GM18526 (cell line): ENCODE results near the gene EBPL.

Source experiments
- POLR2A ChIP-seq: IDR thresholded peaks from 3 replicates; pipeline ENCODE4 v1.6.1; 2011; ENCODE audit not compliant: insufficient read length; ENCODE audit errors: extremely low read depth

Gene EBPL

GRCh38 chr13:49690995-49691784, at the start of gene EBPL:
TSS of gene EBPL (minus strand) at chr13:49691486. CDS start at chr13:49691424, 62 bp downstream.
- peak; percentile 69 for TF ChIP-seq POLR2A

GRCh38 chr13:49740870-49741269, 49.6 kb upstream of the EBPL start:
- no peak for TF ChIP-seq POLR2A

- no peak for TF ChIP-seq POLR2A
Measured at GRCh38 chr13:49739498-49740187, 48.4 kb upstream of the EBPL start.

GRCh38 chr13:49733181-49733951, 42.1 kb upstream of the EBPL start:
- TF ChIP-seq POLR2A, result no peak

GRCh38 chr13:49731766-49732165, 40.5 kb upstream of the EBPL start:
- no peak for TF ChIP-seq POLR2A

- TF ChIP-seq POLR2A, result no peak
Measured at GRCh38 chr13:49716615-49717014, 25.3 kb upstream of the EBPL start.

- TF ChIP-seq POLR2A, result no peak
Measured at GRCh38 chr13:49714757-49715156, 23.5 kb upstream of the EBPL start.

GRCh38 chr13:49711218-49711863, 20.1 kb upstream of the EBPL start:
- no peak for TF ChIP-seq POLR2A

GRCh38 chr13:49701491-49701890, 10.2 kb upstream of the EBPL start:
- TF ChIP-seq POLR2A, result no peak

- TF ChIP-seq POLR2A, result no peak
Measured at GRCh38 chr13:49697468-49697867, 6.2 kb upstream of the EBPL start.

GRCh38 chr13:49694446-49694845, 3.2 kb upstream of the EBPL start:
- no peak for TF ChIP-seq POLR2A

- TF ChIP-seq POLR2A, result no peak
Measured at GRCh38 chr13:49693877-49694276, 2.6 kb upstream of the EBPL start.

GRCh38 chr13:49693191-49693733, 2.0 kb upstream of the EBPL start:
- no peak for TF ChIP-seq POLR2A

- no peak for TF ChIP-seq POLR2A
Measured at GRCh38 chr13:49690133-49690994, 922 bp downstream of the EBPL start.

GRCh38 chr13:49683489-49683888, 7.8 kb downstream of the EBPL start:
- no peak for TF ChIP-seq POLR2A
